ENCODE results near the gene ZNF277.

ZNF277 gene

DNA sequence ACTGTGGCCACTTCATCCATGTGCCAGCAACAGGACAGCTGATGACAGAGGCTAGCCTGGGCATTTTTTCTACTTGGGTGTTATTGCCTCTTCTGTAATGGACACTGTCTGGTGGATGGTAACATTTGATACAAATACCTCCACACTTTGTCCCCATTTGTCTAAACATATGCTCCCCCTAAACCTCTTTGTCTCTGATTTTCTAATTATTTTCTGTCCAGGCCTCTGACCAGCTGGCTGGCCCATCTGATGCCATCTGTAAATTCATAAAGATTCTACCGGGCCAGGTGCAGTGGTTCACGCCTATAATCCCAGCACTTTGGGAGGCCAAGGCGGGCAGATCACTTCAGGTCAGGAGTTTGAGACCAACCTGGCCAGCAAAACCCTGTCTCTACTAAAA is 159.1 kb downstream of the ZNF277 start (continued):
- TF ChIP-seq ZNF660 (tag by site-specific recombination; IDR thresholded peaks at IDR 0.05), result no peak
- TF ChIP-seq, protein P1, sequence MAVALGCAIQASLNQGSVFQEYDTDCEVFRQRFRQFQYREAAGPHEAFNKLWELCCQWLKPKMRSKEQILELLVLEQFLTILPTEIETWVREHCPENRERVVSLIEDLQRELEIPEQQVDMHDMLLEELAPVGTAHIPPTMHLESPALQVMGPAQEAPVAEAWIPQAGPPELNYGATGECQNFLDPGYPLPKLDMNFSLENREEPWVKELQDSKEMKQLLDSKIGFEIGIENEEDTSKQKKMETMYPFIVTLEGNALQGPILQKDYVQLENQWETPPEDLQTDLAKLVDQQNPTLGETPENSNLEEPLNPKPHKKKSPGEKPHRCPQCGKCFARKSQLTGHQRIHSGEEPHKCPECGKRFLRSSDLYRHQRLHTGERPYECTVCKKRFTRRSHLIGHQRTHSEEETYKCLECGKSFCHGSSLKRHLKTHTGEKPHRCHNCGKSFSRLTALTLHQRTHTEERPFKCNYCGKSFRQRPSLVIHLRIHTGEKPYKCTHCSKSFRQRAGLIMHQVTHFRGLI (tag by site-specific recombination; IDR thresholded peaks at IDR 0.05), result no peak
- no peak for TF ChIP-seq HOXA7 (CRISPR knock-in tag; IDR thresholded peaks at IDR 0.05; ENCODE audit: borderline replicate concordance)
- TF ChIP-seq, protein P2, sequence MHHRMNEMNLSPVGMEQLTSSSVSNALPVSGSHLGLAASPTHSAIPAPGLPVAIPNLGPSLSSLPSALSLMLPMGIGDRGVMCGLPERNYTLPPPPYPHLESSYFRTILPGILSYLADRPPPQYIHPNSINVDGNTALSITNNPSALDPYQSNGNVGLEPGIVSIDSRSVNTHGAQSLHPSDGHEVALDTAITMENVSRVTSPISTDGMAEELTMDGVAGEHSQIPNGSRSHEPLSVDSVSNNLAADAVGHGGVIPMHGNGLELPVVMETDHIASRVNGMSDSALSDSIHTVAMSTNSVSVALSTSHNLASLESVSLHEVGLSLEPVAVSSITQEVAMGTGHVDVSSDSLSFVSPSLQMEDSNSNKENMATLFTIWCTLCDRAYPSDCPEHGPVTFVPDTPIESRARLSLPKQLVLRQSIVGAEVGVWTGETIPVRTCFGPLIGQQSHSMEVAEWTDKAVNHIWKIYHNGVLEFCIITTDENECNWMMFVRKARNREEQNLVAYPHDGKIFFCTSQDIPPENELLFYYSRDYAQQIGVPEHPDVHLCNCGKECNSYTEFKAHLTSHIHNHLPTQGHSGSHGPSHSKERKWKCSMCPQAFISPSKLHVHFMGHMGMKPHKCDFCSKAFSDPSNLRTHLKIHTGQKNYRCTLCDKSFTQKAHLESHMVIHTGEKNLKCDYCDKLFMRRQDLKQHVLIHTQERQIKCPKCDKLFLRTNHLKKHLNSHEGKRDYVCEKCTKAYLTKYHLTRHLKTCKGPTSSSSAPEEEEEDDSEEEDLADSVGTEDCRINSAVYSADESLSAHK (tag by site-specific recombination; IDR thresholded peaks at IDR 0.05), result no peak
- no peak for TF ChIP-seq ZNF548 (tag by site-specific recombination; IDR thresholded peaks at IDR 0.05)

DNA sequence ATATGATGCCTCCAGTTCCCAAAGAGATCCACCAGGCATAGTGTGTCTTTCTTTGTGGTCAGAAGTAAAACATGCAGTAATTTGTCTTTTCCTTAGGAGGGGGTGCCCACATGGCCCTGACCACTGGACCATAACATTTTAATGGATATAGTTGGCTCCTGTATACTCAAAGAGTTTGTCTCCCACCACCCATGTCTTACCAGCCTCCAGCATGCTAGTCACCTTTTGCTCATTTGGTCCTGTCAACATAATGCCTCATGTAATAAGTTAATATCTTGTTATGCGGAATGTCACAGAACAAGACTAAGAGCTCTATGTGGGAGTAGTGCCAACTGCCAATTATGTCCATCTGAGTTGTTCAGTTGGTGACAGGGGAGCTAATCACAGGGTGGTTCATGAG is 160.4 kb downstream of the ZNF277 start:
- TF ChIP-seq, protein P3, sequence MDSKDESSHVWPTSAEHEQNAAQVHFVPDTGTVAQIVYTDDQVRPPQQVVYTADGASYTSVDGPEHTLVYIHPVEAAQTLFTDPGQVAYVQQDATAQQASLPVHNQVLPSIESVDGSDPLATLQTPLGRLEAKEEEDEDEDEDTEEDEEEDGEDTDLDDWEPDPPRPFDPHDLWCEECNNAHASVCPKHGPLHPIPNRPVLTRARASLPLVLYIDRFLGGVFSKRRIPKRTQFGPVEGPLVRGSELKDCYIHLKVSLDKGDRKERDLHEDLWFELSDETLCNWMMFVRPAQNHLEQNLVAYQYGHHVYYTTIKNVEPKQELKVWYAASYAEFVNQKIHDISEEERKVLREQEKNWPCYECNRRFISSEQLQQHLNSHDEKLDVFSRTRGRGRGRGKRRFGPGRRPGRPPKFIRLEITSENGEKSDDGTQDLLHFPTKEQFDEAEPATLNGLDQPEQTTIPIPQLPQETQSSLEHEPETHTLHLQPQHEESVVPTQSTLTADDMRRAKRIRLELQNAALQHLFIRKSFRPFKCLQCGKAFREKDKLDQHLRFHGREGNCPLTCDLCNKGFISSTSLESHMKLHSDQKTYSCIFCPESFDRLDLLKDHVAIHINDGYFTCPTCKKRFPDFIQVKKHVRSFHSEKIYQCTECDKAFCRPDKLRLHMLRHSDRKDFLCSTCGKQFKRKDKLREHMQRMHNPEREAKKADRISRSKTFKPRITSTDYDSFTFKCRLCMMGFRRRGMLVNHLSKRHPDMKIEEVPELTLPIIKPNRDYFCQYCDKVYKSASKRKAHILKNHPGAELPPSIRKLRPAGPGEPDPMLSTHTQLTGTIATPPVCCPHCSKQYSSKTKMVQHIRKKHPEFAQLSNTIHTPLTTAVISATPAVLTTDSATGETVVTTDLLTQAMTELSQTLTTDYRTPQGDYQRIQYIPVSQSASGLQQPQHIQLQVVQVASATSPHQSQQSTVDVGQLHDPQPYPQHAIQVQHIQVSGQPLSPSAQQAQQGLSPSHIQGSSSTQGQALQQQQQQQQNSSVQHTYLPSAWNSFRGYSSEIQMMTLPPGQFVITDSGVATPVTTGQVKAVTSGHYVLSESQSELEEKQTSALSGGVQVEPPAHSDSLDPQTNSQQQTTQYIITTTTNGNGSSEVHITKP (tag by site-specific recombination; IDR thresholded peaks at IDR 0.05), result no peak
- no peak for TF ChIP-seq ZNF19 (tag by site-specific recombination; IDR thresholded peaks at IDR 0.05; ENCODE audit: low read depth)
- Histone ChIP-seq H3K4me1 (ENCODE audit: control insufficient read depth, insufficient read depth, low read length) (no peaks in the 10 kb centered on the region), H3K9me3 (ENCODE audit: control insufficient read depth, insufficient read depth, low read depth, low read length) (no peaks in the 10 kb centered on the region), H3K36me3 (ENCODE audit: control insufficient read depth in 2 of 2, insufficient read depth in 1 of 2, low read length in 2 of 2) (no peaks in the 10 kb centered on the region), H3K27ac (ENCODE audit: extremely low read depth, low read depth, low read length) (no peak overlapping the region), H3K4me3 (ENCODE audit: low read depth, low read length) (no peak overlapping the region)
- ChIA-PET POLR2A (no interaction called here), CTCF (no interaction called here)

DNA sequence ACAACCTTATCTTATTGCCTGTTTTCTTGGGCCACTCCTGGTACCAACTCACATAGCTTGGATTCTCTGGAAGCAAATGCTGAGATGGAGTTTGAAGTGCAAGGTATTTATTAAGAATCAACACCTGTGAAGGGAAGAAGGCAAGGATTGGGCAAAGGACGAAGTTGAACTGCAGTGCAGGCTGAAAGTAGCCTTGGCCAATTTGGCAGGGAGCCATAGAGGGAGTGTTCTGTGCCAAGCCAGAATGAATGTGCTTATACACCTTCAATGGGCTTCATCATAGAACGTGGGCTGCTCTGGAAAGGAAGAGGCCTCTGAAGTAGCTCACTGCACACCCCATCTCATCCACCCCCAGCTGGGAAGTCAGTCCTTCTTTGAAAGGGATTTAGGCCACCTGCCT is 163.9 kb downstream of the ZNF277 start:
- POLR2A ChIA-PET, result no interaction called here
- TF ChIP-seq HOXC10 (CRISPR knock-in tag; IDR thresholded peaks at IDR 0.05) (no peak), ZNF112 (tag by site-specific recombination; IDR thresholded peaks at IDR 0.05) (no peak), ZNF837 (tag by site-specific recombination; IDR thresholded peaks at IDR 0.05) (no peak), BCL11B (tag by site-specific recombination; IDR thresholded peaks at IDR 0.05; ENCODE audit: low read depth) (no peak), ZNF248 (tag by site-specific recombination; IDR thresholded peaks at IDR 0.05) (no peak), ZNF624 (tag by site-specific recombination; IDR thresholded peaks at IDR 0.05) (no peak), ZNF10 (tag by site-specific recombination; IDR thresholded peaks at IDR 0.05) (no peak)
- TF ChIP-seq, protein P4, sequence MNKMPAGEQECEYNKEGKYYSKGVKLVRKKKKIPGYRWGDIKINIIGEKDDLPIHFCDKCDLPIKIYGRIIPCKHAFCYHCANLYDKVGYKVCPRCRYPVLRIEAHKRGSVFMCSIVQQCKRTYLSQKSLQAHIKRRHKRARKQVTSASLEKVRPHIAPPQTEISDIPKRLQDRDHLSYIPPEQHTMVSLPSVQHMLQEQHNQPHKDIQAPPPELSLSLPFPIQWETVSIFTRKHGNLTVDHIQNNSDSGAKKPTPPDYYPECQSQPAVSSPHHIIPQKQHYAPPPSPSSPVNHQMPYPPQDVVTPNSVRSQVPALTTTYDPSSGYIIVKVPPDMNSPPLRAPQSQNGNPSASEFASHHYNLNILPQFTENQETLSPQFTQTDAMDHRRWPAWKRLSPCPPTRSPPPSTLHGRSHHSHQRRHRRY (tag by site-specific recombination; IDR thresholded peaks at IDR 0.05), result no peak
- TF ChIP-seq, protein P5, sequence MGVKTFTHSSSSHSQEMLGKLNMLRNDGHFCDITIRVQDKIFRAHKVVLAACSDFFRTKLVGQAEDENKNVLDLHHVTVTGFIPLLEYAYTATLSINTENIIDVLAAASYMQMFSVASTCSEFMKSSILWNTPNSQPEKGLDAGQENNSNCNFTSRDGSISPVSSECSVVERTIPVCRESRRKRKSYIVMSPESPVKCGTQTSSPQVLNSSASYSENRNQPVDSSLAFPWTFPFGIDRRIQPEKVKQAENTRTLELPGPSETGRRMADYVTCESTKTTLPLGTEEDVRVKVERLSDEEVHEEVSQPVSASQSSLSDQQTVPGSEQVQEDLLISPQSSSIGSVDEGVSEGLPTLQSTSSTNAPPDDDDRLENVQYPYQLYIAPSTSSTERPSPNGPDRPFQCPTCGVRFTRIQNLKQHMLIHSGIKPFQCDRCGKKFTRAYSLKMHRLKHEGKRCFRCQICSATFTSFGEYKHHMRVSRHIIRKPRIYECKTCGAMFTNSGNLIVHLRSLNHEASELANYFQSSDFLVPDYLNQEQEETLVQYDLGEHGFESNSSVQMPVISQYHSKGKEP (tag by site-specific recombination; IDR thresholded peaks at IDR 0.05), result no peak
- TF ChIP-seq, protein P6, sequence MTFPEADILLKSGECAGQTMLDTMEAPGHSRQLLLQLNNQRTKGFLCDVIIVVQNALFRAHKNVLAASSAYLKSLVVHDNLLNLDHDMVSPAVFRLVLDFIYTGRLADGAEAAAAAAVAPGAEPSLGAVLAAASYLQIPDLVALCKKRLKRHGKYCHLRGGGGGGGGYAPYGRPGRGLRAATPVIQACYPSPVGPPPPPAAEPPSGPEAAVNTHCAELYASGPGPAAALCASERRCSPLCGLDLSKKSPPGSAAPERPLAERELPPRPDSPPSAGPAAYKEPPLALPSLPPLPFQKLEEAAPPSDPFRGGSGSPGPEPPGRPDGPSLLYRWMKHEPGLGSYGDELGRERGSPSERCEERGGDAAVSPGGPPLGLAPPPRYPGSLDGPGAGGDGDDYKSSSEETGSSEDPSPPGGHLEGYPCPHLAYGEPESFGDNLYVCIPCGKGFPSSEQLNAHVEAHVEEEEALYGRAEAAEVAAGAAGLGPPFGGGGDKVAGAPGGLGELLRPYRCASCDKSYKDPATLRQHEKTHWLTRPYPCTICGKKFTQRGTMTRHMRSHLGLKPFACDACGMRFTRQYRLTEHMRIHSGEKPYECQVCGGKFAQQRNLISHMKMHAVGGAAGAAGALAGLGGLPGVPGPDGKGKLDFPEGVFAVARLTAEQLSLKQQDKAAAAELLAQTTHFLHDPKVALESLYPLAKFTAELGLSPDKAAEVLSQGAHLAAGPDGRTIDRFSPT (tag by site-specific recombination; IDR thresholded peaks at IDR 0.05), result no peak

More for the DNA sequence above, 163.9 kb downstream of the ZNF277 start:
- CTCF ChIA-PET, result interaction anchor here (0.6 to 0.9 kb wide), 2 partner anchors 125 to 239 kb away, joined by 3 to 4 read pairs; no protein-coding TSS in a partner anchor
- H3K27ac ChIP-seq (ENCODE audit: extremely low read depth, low read depth, low read length), result no peak overlapping the region
- no peaks in the 10 kb centered on the region for H3K36me3 ChIP-seq (ENCODE audit: control insufficient read depth in 2 of 2, insufficient read depth in 1 of 2, low read length in 2 of 2)
- no peaks in the 10 kb centered on the region for H3K9me3 ChIP-seq (ENCODE audit: control insufficient read depth, insufficient read depth, low read depth, low read length)
- H3K4me1 ChIP-seq (ENCODE audit: control insufficient read depth, insufficient read depth, low read length), result no peaks in the 10 kb centered on the region
- H3K4me3 ChIP-seq (ENCODE audit: low read depth, low read length), result no peak overlapping the region
